Kidney (tissue), 14 donors: ENCODE measurements around the gene ADGRG1. TPM values are rescaled to one million over a fixed set of nuclear protein-coding genes. Genes with fewer than 3 reads are reported as not detected.

Experiments used
- DNase-seq, 5 donors: peaks; one replicate each; pipeline ENCODE4 v3.0.0-alpha.2; 2013 to 2020
- FAIRE-seq: peaks from 2 replicates; lab custom pipeline; 2012; peaks lifted over from hg19 to GRCh38; lab: Jason Lieb, UNC
- H3K27ac ChIP-seq, 2 donors: one replicate each; pipeline ENCODE4 v1.7.0; 2013; ENCODE audit warnings: low read depth in 2 of 2, low read length in 2 of 2, inconsistent platforms in 1 of 2
- H3K27me3 ChIP-seq: one replicate; pipeline ENCODE4 v1.7.1; 2013; ENCODE audit warnings: low read length, inconsistent platforms; ENCODE audit not compliant: control insufficient read depth, insufficient read depth
- H3K36me3 ChIP-seq, 3 donors: one replicate each; pipeline versions ENCODE4 v1.7.0 to v1.7.1; 2013; ENCODE audit warnings: low read length in 3 of 3, control low read depth in 1 of 3, inconsistent platforms in 1 of 3; ENCODE audit not compliant: insufficient read depth in 3 of 3, control insufficient read depth in 2 of 3
- H3K4me1 ChIP-seq, 3 donors: one replicate each; pipeline versions ENCODE4 v1.7.0 to v1.7.1; 2013; ENCODE audit warnings: low read length in 3 of 3, inconsistent platforms in 1 of 3, low read depth in 1 of 3; ENCODE audit not compliant: control insufficient read depth in 2 of 3, insufficient read depth in 2 of 3
- H3K4me3 ChIP-seq, 3 donors: one replicate each; pipeline versions ENCODE4 v1.7.0 to v1.8.1; 2013; ENCODE audit warnings: low read length in 3 of 3, control low read depth in 1 of 3, inconsistent platforms in 1 of 3
- H3K9ac ChIP-seq, 3 donors: one replicate each; pipeline versions ENCODE4 v1.7.0 to v1.7.1; 2013; ENCODE audit warnings: low read length in 3 of 3, control low read depth in 1 of 3, inconsistent platforms in 1 of 3
- H3K9me3 ChIP-seq, 3 donors: one replicate each; pipeline versions ENCODE4 v1.7.0 to v1.7.1; 2013; ENCODE audit warnings: low read length in 3 of 3, control low read depth in 1 of 3, inconsistent platforms in 1 of 3; ENCODE audit not compliant: control insufficient read depth in 2 of 3, insufficient read depth in 1 of 3
- CTCF ChIP-seq: IDR thresholded peaks from 3 replicates; pipeline ENCODE4 v1.5.1; 2012; ENCODE audit warnings: mild to moderate bottlenecking, moderate library complexity, borderline replicate concordance; ENCODE audit not compliant: insufficient read depth; ENCODE audit errors: extremely low read depth
- intact Hi-C: fragments of 100-400 bp; cut with DNase I; formaldehyde crosslinking; loops from one replicate; pipeline ENCODE4 v1.11.1; 2022
- polyA plus RNA-seq: library from polyadenylated mRNA; stranded (reverse); fragments of 350-450 nt; fragmentation: Illumina TruSeq; extraction: RNeasy Lipid Tissue Mini Kit (QIAGEN cat#74804); gene quantifications from one replicate; pipeline ENCODE4 v1.2.3, GENCODE V29; 2014; ENCODE audit warnings: low read depth, low replicate concordance; ENCODE audit not compliant: insufficient read depth
- total RNA-seq: library from RNA; stranded (reverse); fragmentation: NEBNext Ultra II Directional; extraction: Animal tissue kit (Norgen Biotek cat#: 25700); gene quantifications from one replicate; pipeline ENCODE4 v1.2.1, GENCODE V29; 2021
- donor health status: control.
- donor health status: control.
- donor health status: control.
- donor health status: control.
- donor health status: control.
- donor health status: DM: yes; HTN: yes; CAD: no.
- donor health status: Normal renal cell carcinoma (clear cell type).

Gene ADGRG1
- total and polyA plus RNA-seq, 2 donors from 2014 or later = 188 to 351 TPM

- no peaks in the 10 kb centered on the region for H3K9me3 ChIP-seq
- H3K27me3 ChIP-seq = no peaks in the 10 kb centered on the region
- FAIRE-seq = no peak
- no peaks in the 10 kb centered on the region for H3K4me1 ChIP-seq
- no peak for TF ChIP-seq CTCF
- H3K4me3 ChIP-seq = no peak overlapping the region
- intact Hi-C loops = no loop called here
- H3K9ac ChIP-seq = no peak overlapping the region
- no peak overlapping the region for H3K27ac ChIP-seq
- no peaks in the 10 kb centered on the region for H3K36me3 ChIP-seq
- no peak for DNase-seq
Observed at GRCh38 chr16:57681950-57682728, 53.7 kb downstream of the ADGRG1 start.

GRCh38 chr16:57682809-57683635 is 54.6 kb downstream of the ADGRG1 start:
- Histone ChIP-seq H3K36me3 (no peaks in the 10 kb centered on the region), H3K4me3 (no peak overlapping the region), H3K4me1 (no peaks in the 10 kb centered on the region), H3K27me3 (no peaks in the 10 kb centered on the region), H3K9ac (no peak overlapping the region), H3K9me3 (no peaks in the 10 kb centered on the region), H3K27ac (no peak overlapping the region)
- no peak for DNase-seq
- no peak for TF ChIP-seq CTCF
- intact Hi-C loops = no loop called here
- FAIRE-seq = no peak

- peak in 1 of 5 donors; percentile 68 for DNase-seq
- no peaks in the 10 kb centered on the region for H3K27me3 ChIP-seq
- no peaks in the 10 kb centered on the region for H3K36me3 ChIP-seq
- TF ChIP-seq CTCF = no peak
- H3K4me3 ChIP-seq = no peak overlapping the region
- FAIRE-seq = no peak
- H3K9me3 ChIP-seq = no peaks in the 10 kb centered on the region
- no peak overlapping the region for H3K9ac ChIP-seq
- intact Hi-C loops = no loop called here
- H3K4me1 ChIP-seq = no peaks in the 10 kb centered on the region
- no peak overlapping the region for H3K27ac ChIP-seq
Observed at GRCh38 chr16:57683636-57684545, 55.5 kb downstream of the ADGRG1 start.
